Measurements from ENCODE around the gene STK17A. TPM values are rescaled to one million over a fixed set of nuclear protein-coding genes. Genes with fewer than 3 reads are reported as not detected.
A peak's percentile ranks its signal among the peaks of the same experiment; 100 is the strongest.

STK17A gene
- polyA plus RNA-seq, 1 of the 3 experiments (the other 2 are of a cell fraction), result 47.8 TPM

DNA sequence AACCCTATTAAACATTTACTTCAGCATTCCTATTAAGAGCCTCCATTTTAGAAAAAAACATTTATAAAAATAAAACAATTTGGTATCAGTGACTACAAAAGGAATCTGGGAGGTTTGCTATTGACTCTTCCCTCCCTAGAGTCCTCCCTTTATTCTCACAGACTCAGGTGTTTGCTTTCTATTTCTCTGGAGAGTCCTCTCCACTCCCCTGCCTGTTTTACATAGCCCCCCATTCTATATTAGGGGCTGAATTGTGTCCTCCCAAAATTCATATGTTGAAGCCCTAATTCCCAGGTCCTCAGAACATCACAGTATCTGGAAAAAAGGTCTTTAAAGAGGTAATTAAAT, 76.6 kb downstream of the STK17A start (continued):
- TF ChIP-seq, protein P1, sequence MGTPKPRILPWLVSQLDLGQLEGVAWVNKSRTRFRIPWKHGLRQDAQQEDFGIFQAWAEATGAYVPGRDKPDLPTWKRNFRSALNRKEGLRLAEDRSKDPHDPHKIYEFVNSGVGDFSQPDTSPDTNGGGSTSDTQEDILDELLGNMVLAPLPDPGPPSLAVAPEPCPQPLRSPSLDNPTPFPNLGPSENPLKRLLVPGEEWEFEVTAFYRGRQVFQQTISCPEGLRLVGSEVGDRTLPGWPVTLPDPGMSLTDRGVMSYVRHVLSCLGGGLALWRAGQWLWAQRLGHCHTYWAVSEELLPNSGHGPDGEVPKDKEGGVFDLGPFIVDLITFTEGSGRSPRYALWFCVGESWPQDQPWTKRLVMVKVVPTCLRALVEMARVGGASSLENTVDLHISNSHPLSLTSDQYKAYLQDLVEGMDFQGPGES (IDR thresholded peaks at IDR 0.05; ENCODE audit: low read depth, low read length), result no peak

DNA sequence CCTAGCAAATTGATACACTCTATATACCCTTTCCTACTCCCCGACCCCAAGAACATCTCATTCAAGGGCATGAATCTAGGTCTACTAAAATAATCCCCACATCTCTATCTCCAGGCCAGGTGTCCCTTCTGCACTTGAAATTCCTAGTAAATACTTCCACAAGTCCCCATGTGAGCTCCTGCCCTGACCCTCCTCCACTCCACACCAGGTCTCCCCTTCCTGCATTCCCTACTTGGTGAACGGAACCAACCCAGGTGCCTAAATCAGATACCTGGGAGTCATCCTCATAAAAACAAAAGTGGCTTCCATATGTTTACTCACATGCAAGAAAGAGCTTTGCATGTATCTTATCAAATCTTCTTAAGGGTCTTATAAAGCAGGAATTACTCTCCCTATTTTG, 77.2 kb downstream of the STK17A start:
- Histone ChIP-seq H3K79me2 (ENCODE audit: insufficient read depth) (peaks cover 88% of the 10 kb centered on the region), H3K4me2 (peak overlapping the region; percentile 36; the same call in 1 of the 2 replicates), H3K4me3 (ENCODE audit: low read depth in 2 of 2, low read length in 1 of 2) (no peak overlapping the region), H3K27me3 (ENCODE audit: insufficient read depth) (no peaks in the 10 kb centered on the region), H3K9me3 (no peaks in the 10 kb centered on the region), H3K27ac (ENCODE audit: low read depth in 2 of 2, low read length in 1 of 2) (peak overlapping the region; percentile 86 to 99; a peak in 3 of 4 replicates), H3K36me3 (replicated peaks in 1 of 2; ENCODE audit: control insufficient read depth in 1 of 2, insufficient read depth in 2 of 2, low read length in 1 of 2) (peaks cover 3 to 42% of the 10 kb centered on the region in 2 experiments), H3K4me1 (ENCODE audit: control insufficient read depth in 1 of 2, insufficient read depth in 2 of 2, low read depth in 1 of 2, low read length in 1 of 2) (peaks cover 7 to 44% of the 10 kb centered on the region in 2 experiments), H3K9me2 (no peaks in the 10 kb centered on the region), H4K20me1 (ENCODE audit: insufficient read depth) (no peaks in the 10 kb centered on the region), H3K9ac (peak overlapping the region; percentile 55; the same call in 1 of the 2 replicates), H3F3A (replicated peaks; ENCODE audit: insufficient read depth) (peaks cover 45% of the 10 kb centered on the region), H2AFZ (ENCODE audit: low read depth) (no peak overlapping the region)
- no peak for TF ChIP-seq SIN3A (IDR thresholded peaks at IDR 0.05; ENCODE audit: borderline replicate concordance, low read depth, low read length)
- TF ChIP-seq MEF2A (IDR thresholded peaks at IDR 0.05; ENCODE audit: borderline replicate concordance, low read depth), result no peak
- TF ChIP-seq RAD21 (IDR thresholded peaks at IDR 0.05; ENCODE audit: low read length), result no peak
- TF ChIP-seq RFX5 (IDR thresholded peaks at IDR 0.05; ENCODE audit: low read length), result no peak
- no peak for TF ChIP-seq FOSL2 (IDR thresholded peaks at IDR 0.05; ENCODE audit: borderline replicate concordance, low read depth)
- TF ChIP-seq RXRA (IDR thresholded peaks at IDR 0.05; ENCODE audit: borderline replicate concordance, low read depth), result no peak
- TF ChIP-seq SMC3 (IDR thresholded peaks at IDR 0.05; ENCODE audit: low read depth, low read length), result no peak
- 81% methylated on average over 2 of the region's 2 CpGs for WGBS (ENCODE audit: low lambda C conversion rate)
- DNase-seq, result no peak
- POLR2A ChIA-PET, result no interaction called here
- CTCF ChIA-PET, result interaction anchor here (1.0 to 1.2 kb wide), 2 partner anchors 61 to 179 kb away, joined by 3 read pairs; no protein-coding TSS in a partner anchor

GRCh38 chr7:43664681-43665080, 81.8 kb downstream of the STK17A start:
- 13% methylated on average over 1 of the region's 1 CpG for WGBS (ENCODE audit: low lambda C conversion rate)
- ChIA-PET POLR2A (no interaction called here), CTCF (interaction anchor here (1.0 to 3.7 kb wide), 6 partner anchors 11 to 175 kb away, joined by 3 to 20 read pairs (median 5); partner anchors contain the start of gene STK17A)
- Histone ChIP-seq H3F3A (replicated peaks; ENCODE audit: insufficient read depth) (peaks cover 45% of the 10 kb centered on the region), H3K36me3 (replicated peaks in 1 of 2; ENCODE audit: control insufficient read depth in 1 of 2, insufficient read depth in 2 of 2, low read length in 1 of 2) (peaks cover 3 to 32% of the 10 kb centered on the region in 2 experiments), H3K9me3 (no peaks in the 10 kb centered on the region), H2AFZ (ENCODE audit: low read depth) (no peak overlapping the region), H3K9ac (no peak overlapping the region), H3K4me1 (ENCODE audit: control insufficient read depth in 1 of 2, insufficient read depth in 2 of 2, low read depth in 1 of 2, low read length in 1 of 2) (peaks cover 6 to 21% of the 10 kb centered on the region in 2 experiments), H3K27ac (ENCODE audit: low read depth in 2 of 2, low read length in 1 of 2) (peak overlapping the region; percentile 82 to 86), H3K79me2 (ENCODE audit: insufficient read depth) (peaks cover 100% of the 10 kb centered on the region), H3K4me2 (peak overlapping the region; percentile 2; the same call in 1 of the 2 replicates), H3K27me3 (ENCODE audit: insufficient read depth) (no peaks in the 10 kb centered on the region), H4K20me1 (ENCODE audit: insufficient read depth) (no peaks in the 10 kb centered on the region), H3K4me3 (ENCODE audit: low read depth in 2 of 2, low read length in 1 of 2) (no peak overlapping the region), H3K9me2 (no peaks in the 10 kb centered on the region)
- peak; percentile 56 for DNase-seq
- TF ChIP-seq, protein P2, sequence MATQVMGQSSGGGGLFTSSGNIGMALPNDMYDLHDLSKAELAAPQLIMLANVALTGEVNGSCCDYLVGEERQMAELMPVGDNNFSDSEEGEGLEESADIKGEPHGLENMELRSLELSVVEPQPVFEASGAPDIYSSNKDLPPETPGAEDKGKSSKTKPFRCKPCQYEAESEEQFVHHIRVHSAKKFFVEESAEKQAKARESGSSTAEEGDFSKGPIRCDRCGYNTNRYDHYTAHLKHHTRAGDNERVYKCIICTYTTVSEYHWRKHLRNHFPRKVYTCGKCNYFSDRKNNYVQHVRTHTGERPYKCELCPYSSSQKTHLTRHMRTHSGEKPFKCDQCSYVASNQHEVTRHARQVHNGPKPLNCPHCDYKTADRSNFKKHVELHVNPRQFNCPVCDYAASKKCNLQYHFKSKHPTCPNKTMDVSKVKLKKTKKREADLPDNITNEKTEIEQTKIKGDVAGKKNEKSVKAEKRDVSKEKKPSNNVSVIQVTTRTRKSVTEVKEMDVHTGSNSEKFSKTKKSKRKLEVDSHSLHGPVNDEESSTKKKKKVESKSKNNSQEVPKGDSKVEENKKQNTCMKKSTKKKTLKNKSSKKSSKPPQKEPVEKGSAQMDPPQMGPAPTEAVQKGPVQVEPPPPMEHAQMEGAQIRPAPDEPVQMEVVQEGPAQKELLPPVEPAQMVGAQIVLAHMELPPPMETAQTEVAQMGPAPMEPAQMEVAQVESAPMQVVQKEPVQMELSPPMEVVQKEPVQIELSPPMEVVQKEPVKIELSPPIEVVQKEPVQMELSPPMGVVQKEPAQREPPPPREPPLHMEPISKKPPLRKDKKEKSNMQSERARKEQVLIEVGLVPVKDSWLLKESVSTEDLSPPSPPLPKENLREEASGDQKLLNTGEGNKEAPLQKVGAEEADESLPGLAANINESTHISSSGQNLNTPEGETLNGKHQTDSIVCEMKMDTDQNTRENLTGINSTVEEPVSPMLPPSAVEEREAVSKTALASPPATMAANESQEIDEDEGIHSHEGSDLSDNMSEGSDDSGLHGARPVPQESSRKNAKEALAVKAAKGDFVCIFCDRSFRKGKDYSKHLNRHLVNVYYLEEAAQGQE (IDR thresholded peaks at IDR 0.05; ENCODE audit: low read depth, low read length), result 0 out of 2 replicates have a peak, but pooled peaks have one; percentile 15
- TF ChIP-seq ZBTB33 (IDR thresholded peaks at IDR 0.05; ENCODE audit: borderline replicate concordance, low read depth), result 0 out of 2 replicates have a peak, but pooled peaks have one; percentile 24
- no peak for TF ChIP-seq EZH2phosphoT487 (IDR thresholded peaks at IDR 0.05; ENCODE audit: borderline replicate concordance, low read depth)
- TF ChIP-seq, protein P3, sequence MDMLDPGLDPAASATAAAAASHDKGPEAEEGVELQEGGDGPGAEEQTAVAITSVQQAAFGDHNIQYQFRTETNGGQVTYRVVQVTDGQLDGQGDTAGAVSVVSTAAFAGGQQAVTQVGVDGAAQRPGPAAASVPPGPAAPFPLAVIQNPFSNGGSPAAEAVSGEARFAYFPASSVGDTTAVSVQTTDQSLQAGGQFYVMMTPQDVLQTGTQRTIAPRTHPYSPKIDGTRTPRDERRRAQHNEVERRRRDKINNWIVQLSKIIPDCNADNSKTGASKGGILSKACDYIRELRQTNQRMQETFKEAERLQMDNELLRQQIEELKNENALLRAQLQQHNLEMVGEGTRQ (IDR thresholded peaks at IDR 0.05; ENCODE audit: borderline replicate concordance, low read depth, low read length), result no peak
- no peak for TF ChIP-seq NRF1 (IDR thresholded peaks at IDR 0.05; ENCODE audit: low read depth, low read length)
- TF ChIP-seq, protein P4, sequence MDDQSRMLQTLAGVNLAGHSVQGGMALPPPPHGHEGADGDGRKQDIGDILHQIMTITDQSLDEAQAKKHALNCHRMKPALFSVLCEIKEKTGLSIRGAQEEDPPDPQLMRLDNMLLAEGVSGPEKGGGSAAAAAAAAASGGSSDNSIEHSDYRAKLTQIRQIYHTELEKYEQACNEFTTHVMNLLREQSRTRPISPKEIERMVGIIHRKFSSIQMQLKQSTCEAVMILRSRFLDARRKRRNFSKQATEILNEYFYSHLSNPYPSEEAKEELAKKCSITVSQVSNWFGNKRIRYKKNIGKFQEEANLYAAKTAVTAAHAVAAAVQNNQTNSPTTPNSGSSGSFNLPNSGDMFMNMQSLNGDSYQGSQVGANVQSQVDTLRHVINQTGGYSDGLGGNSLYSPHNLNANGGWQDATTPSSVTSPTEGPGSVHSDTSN (IDR thresholded peaks at IDR 0.05), result peak; percentile 99
- no peak for TF ChIP-seq RFX5 (IDR thresholded peaks at IDR 0.05; ENCODE audit: low read length)
- peak; percentile 76 for TF ChIP-seq NFIC (IDR thresholded peaks at IDR 0.05; ENCODE audit: borderline replicate concordance)
- TF ChIP-seq FOSL2 (IDR thresholded peaks at IDR 0.05; ENCODE audit: borderline replicate concordance, low read depth), result peak; percentile 12; the same call in 1 of the 2 replicates
- TF ChIP-seq FOXM1 (IDR thresholded peaks at IDR 0.05; ENCODE audit: low read depth), result peak; percentile 66
